Activated naive CD4-positive, alpha-beta T cell treated with anti-CD3 and anti-CD28 coated beads, Interleukin-2, amount 50 U/mL, for 24 hours (primary cell): ENCODE measurements around the gene BORCS8.
A peak's percentile ranks its signal among the peaks of the same experiment; 100 is the strongest.
"Not testable (repeated sequence)": the region's sequence is repeated elsewhere in the genome, so short reads cannot be mapped to it uniquely, and the experiment has no call there.

Experiments used
- H3K27ac Mint-ChIP-seq: one replicate; pipeline ENCODE4 v1.8.0; 2021; ENCODE audit warnings: mild to moderate bottlenecking, mixed read lengths
- H3K27me3 Mint-ChIP-seq: one replicate; pipeline ENCODE4 v1.8.0; 2021; ENCODE audit warnings: mixed read lengths
- H3K36me3 Mint-ChIP-seq: one replicate; pipeline ENCODE4 v1.8.0; 2021; ENCODE audit warnings: mixed read lengths
- H3K4me1 Mint-ChIP-seq: one replicate; pipeline ENCODE4 v1.8.0; 2021; ENCODE audit warnings: mixed read lengths
- H3K4me3 Mint-ChIP-seq: one replicate; pipeline ENCODE4 v1.8.0; 2021; ENCODE audit warnings: mild to moderate bottlenecking, mixed read lengths
- H3K9me3 Mint-ChIP-seq: one replicate; pipeline ENCODE4 v1.8.0; 2021; ENCODE audit warnings: mixed read lengths

Gene BORCS8

DNA sequence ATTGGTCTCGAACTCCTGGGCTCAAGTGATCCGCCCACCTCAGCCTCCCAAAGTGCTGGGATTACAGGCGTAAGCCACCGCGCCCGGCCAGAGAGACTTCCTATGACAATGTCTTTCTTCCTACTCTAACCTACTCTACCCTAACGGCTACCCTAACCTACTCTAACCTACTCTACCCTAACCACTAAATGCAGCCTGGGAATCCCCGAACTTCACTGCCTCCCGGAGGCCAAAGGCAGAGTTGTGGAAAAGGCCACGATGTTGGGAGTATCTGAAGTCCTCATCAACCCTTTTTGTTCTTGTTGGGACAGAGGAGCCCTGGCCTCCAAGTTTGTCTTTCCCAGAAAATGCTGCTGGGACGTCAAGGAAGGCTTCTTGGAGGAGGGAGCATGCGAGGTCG is 12.2 kb upstream of the BORCS8 start:
- H3K36me3 Mint-ChIP-seq: peaks cover 2% of the 10 kb centered on the region
- H3K9me3 Mint-ChIP-seq: no peaks in the 10 kb centered on the region
- peak overlapping the region; percentile 72 for H3K4me3 Mint-ChIP-seq
- no peak overlapping the region for H3K27ac Mint-ChIP-seq
- H3K27me3 Mint-ChIP-seq: no peaks in the 10 kb centered on the region
- H3K4me1 Mint-ChIP-seq: peaks cover 29% of the 10 kb centered on the region

DNA sequence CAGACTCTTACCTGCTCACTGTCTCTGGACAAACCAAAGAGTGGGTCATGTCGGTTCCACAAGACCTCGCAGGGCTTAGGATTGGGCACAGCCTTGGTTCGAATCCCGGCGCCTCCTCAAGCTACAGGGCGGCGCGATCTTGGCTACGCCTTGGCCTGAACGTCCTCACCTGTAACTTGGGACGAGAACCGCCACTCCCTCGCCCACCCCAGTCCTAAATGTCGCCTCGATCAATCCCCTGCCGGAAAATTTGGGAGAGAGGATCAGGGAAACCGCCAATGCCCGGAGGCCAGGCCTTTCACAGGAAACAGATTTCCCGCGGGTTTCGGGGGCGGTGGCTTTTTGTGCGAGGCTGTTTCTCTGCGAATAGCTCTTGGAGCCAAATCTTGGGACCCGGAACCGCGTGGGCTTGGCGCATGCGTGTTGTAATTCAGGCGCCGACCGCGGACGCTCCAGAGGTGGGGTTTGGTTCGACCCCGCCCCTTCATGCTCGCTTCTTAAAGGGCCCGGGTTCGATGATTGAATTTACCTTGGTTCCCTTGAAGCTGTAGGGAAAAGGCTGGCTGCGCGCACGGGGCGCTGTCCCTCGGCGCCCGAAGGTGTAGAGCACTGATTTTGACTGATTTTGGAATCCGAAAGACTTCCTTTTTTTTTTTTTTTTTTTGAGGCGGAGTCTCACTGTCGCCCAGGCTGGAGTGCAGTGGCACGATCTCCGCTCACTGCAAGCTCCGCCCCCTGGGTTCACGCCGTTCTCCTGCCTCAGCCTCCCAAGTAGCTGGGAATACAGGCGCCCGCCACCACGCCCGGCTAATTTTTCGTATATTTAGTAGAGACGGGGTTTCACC is 11.3 kb upstream of the BORCS8 start, which contains the start of gene NR2C2AP:
Gene NR2C2AP (minus strand): TSS at position 403 of the 845 bp plus-strand sequence. CDS start 354 bp downstream, at position 49.
- peak within 1 kb of the TSS; percentile 96 for H3K4me3 Mint-ChIP-seq
- H3K27me3 Mint-ChIP-seq: no peaks in the 10 kb centered on the region
- peak within 1 kb of the TSS; percentile 96 for H3K27ac Mint-ChIP-seq
- H3K9me3 Mint-ChIP-seq: no peaks in the 10 kb centered on the region
- H3K4me1 Mint-ChIP-seq: peaks cover 29% of the 10 kb centered on the region
- peaks cover 2% of the 10 kb centered on the region for H3K36me3 Mint-ChIP-seq

DNA sequence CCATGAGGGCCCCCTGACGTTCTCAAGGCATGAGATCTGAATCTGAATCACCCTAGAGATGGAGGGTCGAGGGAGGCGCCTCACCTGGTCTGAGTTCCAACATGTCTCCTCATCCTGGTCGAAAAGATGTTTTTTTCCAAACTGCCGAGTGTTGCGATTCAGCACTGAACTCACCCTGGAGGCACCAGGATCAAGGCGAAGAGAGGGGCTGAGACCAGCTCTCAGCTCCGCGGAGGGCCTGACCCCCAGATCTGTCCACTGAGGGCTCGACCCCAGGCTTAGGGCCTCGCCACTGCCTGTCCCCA is 10.7 kb upstream of the BORCS8 start:
- Mint-ChIP-seq H3K4me1 (peaks cover 26% of the 10 kb centered on the region), H3K27ac (peak overlapping the region; percentile 96), H3K27me3 (no peaks in the 10 kb centered on the region), H3K36me3 (peaks cover 2% of the 10 kb centered on the region), H3K9me3 (no peaks in the 10 kb centered on the region), H3K4me3 (peak overlapping the region; percentile 96)

DNA sequence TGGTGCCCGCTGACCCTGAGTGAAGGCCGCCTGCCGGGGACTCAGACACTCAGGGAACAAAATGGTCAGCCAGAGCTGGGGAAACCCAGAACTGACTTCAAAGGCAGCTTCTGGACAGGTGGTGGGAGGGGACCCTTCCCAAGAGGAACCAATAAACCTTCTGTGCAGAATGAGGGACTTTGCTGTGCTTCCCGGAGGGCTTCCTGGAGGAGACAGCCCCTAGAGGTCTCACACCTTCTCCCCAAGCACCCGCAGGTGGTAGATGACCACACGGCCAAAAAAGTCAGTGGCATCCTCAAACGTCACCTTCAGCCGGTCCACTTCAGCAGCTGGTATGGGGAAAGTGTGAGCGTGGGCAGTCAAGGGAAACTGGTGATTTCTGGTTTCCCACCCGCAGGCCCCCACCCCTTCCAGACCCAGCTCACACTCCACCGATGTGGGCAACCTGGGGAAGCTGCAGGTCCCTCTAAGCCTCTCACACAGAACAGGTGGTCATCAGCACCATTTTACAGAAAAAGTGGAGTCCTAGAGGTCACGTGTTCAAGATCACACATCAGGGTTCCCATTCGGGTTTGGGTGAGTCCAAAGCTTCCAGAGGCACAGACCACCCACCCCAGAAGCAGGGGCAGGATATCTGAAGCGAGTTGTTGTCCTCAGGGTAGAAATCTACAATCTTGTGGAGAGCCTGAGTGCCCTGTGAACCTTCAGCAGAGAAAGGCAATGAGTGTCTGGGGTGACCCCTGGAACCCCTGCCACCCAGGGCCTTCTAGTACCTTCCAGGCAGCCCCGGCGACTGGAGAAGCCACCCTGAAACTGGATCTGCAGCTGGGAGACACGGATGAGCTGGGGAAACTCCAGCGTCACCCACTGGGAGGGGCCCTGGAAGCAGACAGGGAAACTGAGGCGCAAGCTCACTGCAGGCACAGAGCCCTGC is 10.0 kb upstream of the BORCS8 start:
- H3K4me1 Mint-ChIP-seq: peaks cover 19% of the 10 kb centered on the region
- H3K9me3 Mint-ChIP-seq: no peaks in the 10 kb centered on the region
- H3K27me3 Mint-ChIP-seq: no peaks in the 10 kb centered on the region
- H3K27ac Mint-ChIP-seq: peak overlapping the region; percentile 96
- peak overlapping the region; percentile 96 for H3K4me3 Mint-ChIP-seq
- peaks cover 2% of the 10 kb centered on the region for H3K36me3 Mint-ChIP-seq

DNA sequence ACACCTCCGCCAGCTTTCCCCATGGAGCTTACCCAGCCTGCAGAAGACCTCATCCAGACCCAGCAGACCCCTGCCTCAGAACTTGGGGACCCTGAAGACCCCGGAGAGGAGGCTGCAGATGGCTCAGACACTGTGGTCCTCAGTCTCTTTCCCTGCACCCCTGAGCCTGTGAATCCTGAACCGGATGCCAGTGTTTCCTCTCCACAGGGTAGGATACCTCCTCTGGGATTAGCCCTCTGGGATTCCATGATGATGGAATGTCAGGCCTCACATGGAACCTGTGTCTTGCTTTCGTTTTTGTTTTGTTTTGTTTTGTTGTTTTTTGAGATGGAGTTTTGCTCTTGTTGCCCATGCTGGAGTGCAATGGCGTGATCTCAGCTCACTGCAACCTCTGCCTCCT is 2.0 kb upstream of the BORCS8 start:
- Mint-ChIP-seq H3K36me3 (peaks cover 1% of the 10 kb centered on the region), H3K27ac (peak overlapping the region; percentile 62), H3K9me3 (no peaks in the 10 kb centered on the region), H3K4me3 (peak overlapping the region; percentile 98), H3K27me3 (no peaks in the 10 kb centered on the region), H3K4me1 (peaks cover 35% of the 10 kb centered on the region)

DNA sequence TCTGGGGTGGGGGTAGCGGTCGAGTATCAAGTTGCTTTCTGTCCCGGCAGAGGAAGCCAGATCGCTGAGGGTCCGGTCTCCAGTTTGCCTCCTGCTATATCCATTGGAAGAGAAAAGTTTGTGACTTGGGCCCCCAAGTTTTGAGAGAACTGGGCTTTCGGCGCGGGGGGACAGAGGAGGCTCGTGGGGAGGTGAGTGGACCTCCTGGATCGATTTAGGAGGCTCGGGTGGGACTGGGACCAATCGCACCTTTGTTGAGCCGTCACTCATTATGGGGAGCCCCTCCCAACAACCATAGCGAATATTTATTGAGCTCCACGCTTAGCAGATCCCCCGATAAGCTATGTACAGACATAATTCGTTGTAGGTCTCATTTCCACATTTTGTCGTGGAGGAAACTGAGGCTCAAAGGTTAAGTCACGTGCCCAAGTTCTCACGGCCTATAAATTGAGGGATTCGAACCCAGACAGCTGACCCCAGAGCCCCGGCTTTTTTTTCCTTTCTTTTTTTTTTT is 1.0 kb upstream of the BORCS8 start:
- Mint-ChIP-seq H3K9me3 (no peaks in the 10 kb centered on the region), H3K27ac (peak overlapping the region; percentile 99), H3K4me3 (peak overlapping the region; percentile 98), H3K27me3 (no peaks in the 10 kb centered on the region), H3K4me1 (peaks cover 42% of the 10 kb centered on the region), H3K36me3 (peaks cover 1% of the 10 kb centered on the region)

DNA sequence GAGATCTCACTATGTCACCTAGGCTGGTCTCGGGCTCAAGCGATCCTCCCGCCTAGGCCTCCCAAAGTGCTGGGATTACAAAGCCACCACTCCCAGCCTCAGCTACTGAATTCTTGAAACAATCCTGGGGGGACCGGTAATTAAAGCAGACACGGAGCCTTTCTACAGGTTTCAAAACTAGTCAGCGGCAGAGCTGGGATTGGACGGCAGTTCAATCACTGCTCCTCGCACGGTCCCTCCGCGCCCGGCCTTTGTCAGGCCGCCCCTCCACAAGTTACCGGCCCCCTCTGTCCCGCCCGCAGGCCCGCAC is 229 bp downstream of the BORCS8 start:
- Mint-ChIP-seq H3K4me1 (peaks cover 44% of the 10 kb centered on the region), H3K27ac (peak overlapping the region; percentile 99), H3K4me3 (peak overlapping the region; percentile 98), H3K9me3 (no peaks in the 10 kb centered on the region), H3K27me3 (no peaks in the 10 kb centered on the region), H3K36me3 (peaks cover 2% of the 10 kb centered on the region)

DNA sequence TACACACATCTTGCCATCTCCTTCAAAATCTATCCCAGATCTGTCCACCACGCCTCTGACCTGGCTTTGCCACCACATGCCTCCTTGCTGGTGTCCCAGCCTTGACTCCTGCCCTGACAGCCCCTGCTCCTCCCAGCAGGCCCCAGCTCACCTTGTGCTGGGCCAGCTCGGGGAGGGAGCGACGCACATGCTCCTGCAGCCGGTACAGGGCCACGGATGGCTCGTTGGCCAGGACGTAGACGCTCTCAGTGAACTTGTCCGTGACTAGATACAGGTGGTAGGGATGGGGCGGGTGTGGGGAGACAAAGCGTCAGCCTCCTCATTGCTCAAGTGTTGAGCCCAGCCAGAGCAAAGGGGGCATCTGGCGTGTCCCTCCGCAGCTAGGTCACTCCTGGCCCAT is 5.2 kb downstream of the BORCS8 start:
- H3K4me3 Mint-ChIP-seq: no peak overlapping the region
- no peaks in the 10 kb centered on the region for H3K9me3 Mint-ChIP-seq
- H3K27ac Mint-ChIP-seq: peak overlapping the region; percentile 53
- peaks cover 34% of the 10 kb centered on the region for H3K4me1 Mint-ChIP-seq
- H3K36me3 Mint-ChIP-seq: peaks cover 11% of the 10 kb centered on the region
- no peaks in the 10 kb centered on the region for H3K27me3 Mint-ChIP-seq

DNA sequence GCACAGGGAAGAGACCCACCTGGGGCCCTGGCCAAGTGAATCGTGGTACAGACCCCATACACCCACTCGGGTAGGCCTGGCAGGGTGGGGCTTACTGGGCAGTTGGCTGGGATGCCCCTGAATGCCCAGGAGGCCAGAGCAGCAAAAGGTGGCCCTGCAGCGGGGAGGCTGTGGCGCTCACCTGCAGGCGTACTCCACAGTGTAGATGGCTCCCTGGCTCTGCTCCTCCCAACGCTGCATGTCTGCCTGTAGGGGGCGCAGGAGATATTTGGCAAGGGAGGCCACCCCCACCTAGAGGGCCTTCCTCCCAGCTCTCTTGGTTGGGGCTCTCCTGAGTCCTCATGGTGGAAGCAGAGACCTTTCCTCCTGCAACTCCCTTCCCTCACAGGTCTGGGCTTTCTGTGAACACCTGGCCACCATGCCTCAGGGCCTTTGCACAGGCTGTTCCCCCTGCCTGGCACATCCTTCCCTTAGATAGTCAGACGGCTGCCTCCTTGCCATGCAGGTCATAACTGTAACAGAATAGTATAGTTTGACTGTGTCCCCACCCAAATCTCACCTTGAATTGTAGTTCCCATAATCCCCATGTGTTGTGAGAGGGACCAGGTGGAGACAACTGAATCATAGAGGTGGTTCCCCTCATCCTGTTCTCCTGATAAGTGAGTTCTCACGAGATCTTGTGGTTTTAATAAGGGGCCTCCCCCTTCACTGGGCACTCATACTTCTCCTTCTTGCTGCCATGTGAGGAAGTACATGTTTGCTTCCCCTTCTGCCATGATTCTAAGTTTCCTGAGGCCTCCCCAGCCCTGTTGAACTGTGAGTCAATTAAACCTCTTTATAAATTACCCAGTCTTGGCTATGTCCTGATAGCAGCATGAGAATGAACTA is 5.9 kb downstream of the BORCS8 start:
- Mint-ChIP-seq H3K4me1 (peaks cover 34% of the 10 kb centered on the region), H3K36me3 (peaks cover 11% of the 10 kb centered on the region), H3K27me3 (no peaks in the 10 kb centered on the region), H3K27ac (no peak overlapping the region), H3K4me3 (no peak overlapping the region), H3K9me3 (no peaks in the 10 kb centered on the region)

DNA sequence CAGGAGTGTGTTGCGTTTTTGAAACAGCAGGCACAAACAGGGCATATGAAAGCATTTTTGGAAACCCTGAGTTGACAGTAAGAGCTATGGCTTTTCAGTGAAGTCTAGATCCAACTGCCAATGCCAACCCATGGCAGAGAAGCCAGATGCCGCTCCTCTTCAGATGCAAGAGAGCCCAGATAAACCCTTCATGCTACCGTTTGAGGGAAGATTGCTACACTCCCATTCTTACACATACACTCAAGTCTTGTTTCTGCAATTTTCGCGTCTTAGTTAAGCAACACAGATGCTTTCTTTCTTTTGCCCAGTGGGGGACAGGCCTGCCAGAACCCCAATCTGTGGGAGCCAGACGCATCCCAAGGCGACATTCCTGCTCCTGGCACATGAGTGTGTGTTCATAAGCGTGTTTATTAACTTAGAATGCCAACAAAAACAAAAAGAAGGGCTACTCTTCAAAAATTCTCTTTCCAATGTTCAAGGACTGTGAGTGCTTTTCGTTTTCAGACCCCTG is 10.4 kb downstream of the BORCS8 start:
- H3K27me3 Mint-ChIP-seq: no peaks in the 10 kb centered on the region
- no peak overlapping the region for H3K27ac Mint-ChIP-seq
- peaks cover 7% of the 10 kb centered on the region for H3K4me1 Mint-ChIP-seq
- H3K9me3 Mint-ChIP-seq: no peaks in the 10 kb centered on the region
- H3K4me3 Mint-ChIP-seq: no peak overlapping the region
- H3K36me3 Mint-ChIP-seq: peaks cover 9% of the 10 kb centered on the region

DNA sequence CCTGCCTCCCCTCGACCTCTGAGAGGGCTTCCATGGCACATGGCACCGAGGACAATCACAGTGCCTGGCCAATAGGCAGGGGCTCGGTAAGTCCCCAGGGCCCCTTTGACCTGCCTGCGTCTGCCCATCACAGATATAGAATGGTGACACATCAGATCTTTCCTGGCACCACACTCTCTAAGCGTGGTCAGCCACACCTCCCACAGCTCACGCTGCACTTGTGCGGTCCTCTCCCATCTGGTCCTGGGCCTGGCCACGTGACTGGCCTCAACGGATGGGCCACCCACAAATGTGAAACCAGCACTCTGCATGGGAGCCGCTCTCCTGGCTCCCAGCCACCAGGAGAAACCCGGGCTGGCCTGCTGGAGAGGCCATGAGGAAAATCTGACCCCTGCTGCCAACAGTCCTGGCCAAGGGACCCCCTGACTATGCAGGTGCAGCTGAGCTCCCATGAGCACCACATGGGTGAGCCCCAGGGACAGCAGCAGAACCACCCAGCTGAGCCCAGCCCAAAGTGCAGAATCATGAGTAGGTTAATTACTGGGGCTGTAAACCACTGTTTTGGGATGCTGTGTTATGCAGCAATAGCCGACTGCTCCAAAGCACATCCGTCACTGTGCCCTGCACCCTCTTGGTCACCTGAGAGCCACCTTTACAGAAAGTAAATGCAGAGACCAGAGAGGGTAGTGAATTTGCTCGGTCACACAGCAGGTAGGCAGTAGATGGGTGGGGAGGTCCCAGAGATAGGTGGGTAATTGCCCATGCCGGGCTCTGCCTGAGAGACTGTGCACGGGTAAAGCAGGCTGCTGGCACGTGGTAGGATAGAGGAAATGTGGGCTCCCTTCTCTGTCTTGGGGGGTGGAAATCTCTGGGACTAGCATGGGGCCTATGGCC is 12.2 kb downstream of the BORCS8 start:
- H3K36me3 Mint-ChIP-seq: peaks cover 8% of the 10 kb centered on the region
- no peak overlapping the region for H3K27ac Mint-ChIP-seq
- H3K4me1 Mint-ChIP-seq: no peaks in the 10 kb centered on the region
- H3K4me3 Mint-ChIP-seq: no peak overlapping the region
- no peaks in the 10 kb centered on the region for H3K9me3 Mint-ChIP-seq
- no peaks in the 10 kb centered on the region for H3K27me3 Mint-ChIP-seq

DNA sequence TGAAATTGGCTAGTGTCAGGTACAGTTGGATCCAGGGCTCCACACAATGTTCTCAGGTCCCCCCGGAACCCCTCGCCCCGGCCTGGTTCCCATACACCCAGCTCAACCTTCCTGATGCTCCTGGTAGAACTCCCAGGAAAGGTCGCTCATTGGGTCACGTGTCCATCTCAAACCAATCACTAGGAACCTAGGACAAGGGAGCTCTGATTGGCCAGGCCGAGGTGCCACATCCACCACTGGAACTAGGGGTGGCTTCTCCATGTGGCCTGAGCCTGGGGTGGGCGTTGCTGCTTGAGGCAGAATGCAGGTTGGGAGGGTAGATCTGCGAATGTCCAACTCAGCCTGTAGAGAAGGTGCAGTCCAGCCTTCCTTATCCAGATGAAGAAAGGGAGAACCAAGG is 15.0 kb downstream of the BORCS8 start:
- H3K36me3 Mint-ChIP-seq: peaks cover 2% of the 10 kb centered on the region
- no peaks in the 10 kb centered on the region for H3K4me1 Mint-ChIP-seq
- no peaks in the 10 kb centered on the region for H3K9me3 Mint-ChIP-seq
- H3K27me3 Mint-ChIP-seq: no peaks in the 10 kb centered on the region
- H3K27ac Mint-ChIP-seq: no peak overlapping the region
- H3K4me3 Mint-ChIP-seq: no peak overlapping the region

DNA sequence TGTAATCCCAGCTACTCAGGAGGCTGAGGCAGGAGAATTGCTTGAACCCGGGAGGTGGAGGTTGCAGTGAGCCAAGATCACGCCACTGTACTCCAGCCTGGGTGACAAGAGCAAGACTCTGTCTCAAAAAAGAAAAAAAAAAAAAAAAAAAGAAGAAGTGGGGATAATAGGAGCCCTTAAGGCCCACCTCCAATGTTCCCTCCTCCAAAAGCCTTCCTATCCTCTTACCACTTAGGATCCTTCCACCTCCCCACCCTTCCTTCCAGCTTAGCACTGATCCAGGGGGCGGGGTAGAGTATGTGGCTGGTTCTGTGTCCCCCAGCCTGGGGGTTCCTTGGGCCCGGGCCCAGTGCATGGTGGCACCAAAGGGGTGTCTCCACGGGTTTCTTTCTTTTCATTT is 18.7 kb downstream of the BORCS8 start:
- not testable (repeated sequence) for H3K27ac Mint-ChIP-seq, H3K36me3 Mint-ChIP-seq, H3K27me3 Mint-ChIP-seq, H3K4me3 Mint-ChIP-seq, H3K9me3 Mint-ChIP-seq
- H3K4me1 Mint-ChIP-seq: peaks cover 19% of the 10 kb centered on the region

DNA sequence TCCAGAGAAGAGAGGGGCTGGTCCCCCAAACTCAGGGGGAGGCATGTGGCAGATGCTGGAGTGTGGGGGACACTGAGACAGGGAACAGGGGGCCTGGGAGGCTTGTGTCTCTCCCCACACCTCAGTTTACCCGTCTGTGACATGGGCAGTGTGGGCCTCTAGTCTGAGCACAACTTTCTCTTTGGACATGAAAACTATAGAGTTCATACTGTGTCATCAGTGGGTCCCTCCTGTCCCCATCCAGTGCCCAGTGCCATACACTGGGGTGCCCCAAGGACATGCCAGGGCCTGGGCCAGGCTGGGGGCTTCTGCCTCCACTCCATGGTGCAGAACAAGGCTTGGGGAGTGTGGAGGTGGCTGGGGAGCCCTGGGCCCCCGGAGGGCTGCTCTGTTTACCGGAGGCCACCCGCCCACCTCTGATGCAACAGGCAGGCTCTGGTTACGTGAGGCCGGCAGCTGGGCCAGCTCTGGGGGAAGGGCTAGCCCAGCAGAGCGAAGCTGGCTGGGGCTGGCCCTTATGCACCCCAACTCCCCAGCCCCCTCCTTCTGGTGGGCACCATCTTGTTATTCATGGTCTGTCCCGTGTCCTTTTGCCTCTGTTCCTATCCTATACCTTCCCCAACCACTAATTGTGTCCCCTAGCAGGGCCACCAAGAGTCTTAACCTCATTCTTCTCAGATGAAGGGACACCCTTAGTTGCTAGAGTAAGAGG is 20.0 kb downstream of the BORCS8 start:
- Mint-ChIP-seq H3K27ac (no peak overlapping the region), H3K36me3 (no peaks in the 10 kb centered on the region), H3K4me1 (peaks cover 19% of the 10 kb centered on the region), H3K4me3 (no peak overlapping the region), H3K27me3 (no peaks in the 10 kb centered on the region), H3K9me3 (no peaks in the 10 kb centered on the region)
